ENCODE measurements around the gene DPRX. TPM values are rescaled to one million over a fixed set of nuclear protein-coding genes. Genes with fewer than 3 reads are reported as not detected.

The DPRX gene
- total RNA-seq, 1 experiment from 2014 or later, result not detected

Small RNA genes lying within 50 kb of the gene (small RNA-seq; reads per million reads assigned to genes)
- gene MIR1323, result not detected
- gene MIR498, result not detected
- gene MIR512-1, result not detected
- not detected for gene MIR512-2
- gene MIR515-1, result not detected
- not detected for gene MIR515-2
- gene MIR519C, result not detected
- not detected for gene MIR519E
- gene MIR520E, result not detected
- not detected for gene RNU6-698P

Other genes with a start within 250 kb of the DPRX start
- 5.8 and 8.0 TPM in 2 replicates for gene ZNF765, start 236.8 kb upstream of the DPRX start, total RNA-seq (2014; rRNA removed; shearing (Covaris generic))
- gene ZNF761, start 200.0 kb upstream of the DPRX start, total RNA-seq (2014; rRNA removed; shearing (Covaris generic)), result 3.9 and 4.9 TPM in 2 replicates
- gene ZNF813, start 164.3 kb upstream of the DPRX start, total RNA-seq (2014; rRNA removed; shearing (Covaris generic)), result 0.98 and 1.1 TPM in 2 replicates
- 5.2 and 6.1 TPM in 2 replicates for gene ZNF331, start 93.9 kb upstream of the DPRX start, total RNA-seq (2014; rRNA removed; shearing (Covaris generic))
- gene NLRP12, start 192.3 kb downstream of the DPRX start, total RNA-seq (2014; rRNA removed; shearing (Covaris generic)), result not detected in 2 replicates
- gene MYADM, start 235.9 kb downstream of the DPRX start, total RNA-seq (2014; rRNA removed; shearing (Covaris generic)), result 10.4 and 29.4 TPM in 2 replicates

Measured in HT1080 (cell line).